HG03439 (cell line): ENCODE data around the gene SLC2A11.

Source experiments
- ATAC-seq: cut with Tn5 transposase; IDR thresholded peaks from one replicate; pipeline ENCODE4 v1.9.1; 2021; ENCODE audit warnings: mild to moderate bottlenecking, moderate library complexity; ENCODE audit not compliant: unreplicated experiment

The SLC2A11 gene, protein sequence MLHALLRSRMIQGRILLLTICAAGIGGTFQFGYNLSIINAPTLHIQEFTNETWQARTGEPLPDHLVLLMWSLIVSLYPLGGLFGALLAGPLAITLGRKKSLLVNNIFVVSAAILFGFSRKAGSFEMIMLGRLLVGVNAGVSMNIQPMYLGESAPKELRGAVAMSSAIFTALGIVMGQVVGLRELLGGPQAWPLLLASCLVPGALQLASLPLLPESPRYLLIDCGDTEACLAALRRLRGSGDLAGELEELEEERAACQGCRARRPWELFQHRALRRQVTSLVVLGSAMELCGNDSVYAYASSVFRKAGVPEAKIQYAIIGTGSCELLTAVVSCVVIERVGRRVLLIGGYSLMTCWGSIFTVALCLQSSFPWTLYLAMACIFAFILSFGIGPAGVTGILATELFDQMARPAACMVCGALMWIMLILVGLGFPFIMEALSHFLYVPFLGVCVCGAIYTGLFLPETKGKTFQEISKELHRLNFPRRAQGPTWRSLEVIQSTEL

GRCh38 chr22:23857606-23858483 lies at the start of gene SLC2A11:
Gene SLC2A11, plus strand, starts transcription at chr22:23857875. Its CDS starts 125 bp downstream, at chr22:23858000.
- ATAC-seq, result peak; percentile 95

GRCh38 chr22:23812378-23812777 lies 45.3 kb upstream of the SLC2A11 start:
- ATAC-seq, result no peak

DNA sequence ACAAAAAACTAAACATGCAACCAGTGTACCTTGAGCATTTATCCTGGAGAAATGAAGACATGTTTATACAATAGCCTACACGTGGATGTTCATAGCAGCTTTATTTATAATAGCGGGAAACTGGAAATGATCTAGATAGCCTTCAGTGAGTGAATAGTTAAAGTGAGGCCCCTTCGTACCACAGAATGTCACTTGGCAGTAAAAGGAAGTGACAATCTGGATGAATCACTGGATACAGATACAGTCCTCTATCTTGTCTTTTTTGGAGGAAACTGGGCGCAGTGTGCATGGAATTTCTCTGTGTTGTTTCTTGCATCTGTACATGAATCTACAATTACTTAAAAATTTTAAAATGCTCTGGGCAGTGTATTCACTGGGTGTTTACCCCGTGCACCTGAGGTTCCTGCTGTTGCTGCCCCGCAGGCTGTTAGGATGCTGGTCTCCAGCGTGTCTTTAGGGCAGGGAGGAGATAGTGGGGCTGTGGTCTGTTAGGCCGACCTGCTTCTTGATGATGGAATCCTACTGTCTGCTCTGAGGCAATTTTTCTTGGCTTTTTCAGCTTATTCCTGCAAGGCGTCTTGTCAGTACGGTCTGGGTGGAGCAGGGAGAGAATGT lies 42.0 kb upstream of the SLC2A11 start:
- no peak for ATAC-seq

DNA sequence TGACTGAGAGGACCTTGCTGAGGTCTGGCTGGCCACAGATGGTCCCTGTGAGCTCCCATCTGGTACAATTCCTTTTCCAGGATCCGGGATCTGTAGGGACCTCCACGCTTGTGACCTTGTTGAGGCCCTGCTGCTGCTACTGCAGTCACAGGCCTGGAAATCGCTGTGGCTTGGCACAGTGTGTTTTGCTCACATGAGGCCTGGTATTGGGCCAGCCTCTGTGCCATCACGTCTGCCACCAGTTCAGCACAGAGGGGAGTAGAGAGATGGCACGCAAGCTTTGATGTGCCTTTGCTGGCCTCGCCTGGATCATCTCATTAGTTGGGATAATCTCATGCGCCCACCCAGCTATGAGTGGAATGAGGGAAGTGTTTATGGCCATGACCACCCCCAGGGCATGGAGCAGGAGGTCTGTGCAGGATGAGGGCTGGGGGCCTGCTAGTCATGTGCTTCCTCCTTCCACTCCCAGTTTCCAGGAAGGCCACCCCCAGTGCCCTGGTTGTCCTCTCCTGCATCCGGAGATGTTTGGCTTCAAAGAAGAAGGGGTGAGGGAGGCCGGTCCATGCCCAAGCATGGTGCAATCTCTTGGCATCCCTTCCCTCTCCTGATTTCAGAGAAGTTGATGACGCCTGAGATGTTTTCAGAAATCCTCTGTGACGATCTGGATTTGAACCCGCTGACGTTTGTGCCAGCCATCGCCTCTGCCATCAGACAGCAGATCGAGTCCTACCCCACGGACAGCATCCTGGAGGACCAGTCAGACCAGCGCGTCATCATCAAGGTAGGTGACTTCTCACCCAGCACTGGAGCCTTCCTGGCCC lies 41.3 kb upstream of the SLC2A11 start:
- no peak for ATAC-seq

DNA sequence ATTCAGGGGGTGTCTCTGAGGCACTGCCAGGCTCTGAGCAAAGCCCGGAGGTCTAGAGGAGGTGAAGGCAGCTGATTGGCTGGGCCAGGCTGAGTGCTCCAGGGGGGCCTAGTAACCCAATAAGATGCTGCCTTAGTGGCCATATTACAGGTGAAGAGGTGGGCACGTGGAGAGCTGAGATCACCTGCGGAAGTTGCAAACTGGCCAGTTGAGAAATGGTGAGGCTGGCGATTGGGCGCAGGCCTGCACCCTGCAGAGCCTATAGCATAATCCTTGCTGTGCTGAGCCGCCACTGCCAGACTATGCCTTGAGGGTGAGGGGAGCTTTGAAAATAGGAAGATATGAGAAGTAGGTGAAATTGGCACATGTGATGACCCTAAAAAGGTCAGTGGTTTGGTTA lies 40.5 kb upstream of the SLC2A11 start:
- no peak for ATAC-seq

DNA sequence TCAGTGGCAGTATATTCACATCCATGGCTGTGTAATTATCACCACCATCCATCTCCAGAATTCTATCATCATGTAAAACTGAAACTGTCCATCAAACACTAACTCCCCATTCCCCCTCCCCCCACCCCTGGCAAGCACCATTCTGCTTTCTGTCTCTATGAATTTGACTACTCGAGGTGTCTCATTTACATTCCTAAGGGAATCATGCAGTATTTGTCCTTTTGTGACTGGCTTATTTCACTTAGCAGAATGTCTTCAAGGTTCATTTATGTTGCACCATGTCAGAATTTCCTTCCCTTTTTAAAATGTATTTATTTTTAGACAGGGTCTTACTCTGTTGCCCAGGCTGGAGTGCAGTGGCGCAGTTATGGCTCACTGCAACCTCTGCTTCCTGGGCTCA lies 39.1 kb upstream of the SLC2A11 start:
- ATAC-seq, result no peak

- ATAC-seq, result no peak
Measured at GRCh38 chr22:23820748-23821211, 36.9 kb upstream of the SLC2A11 start.

DNA sequence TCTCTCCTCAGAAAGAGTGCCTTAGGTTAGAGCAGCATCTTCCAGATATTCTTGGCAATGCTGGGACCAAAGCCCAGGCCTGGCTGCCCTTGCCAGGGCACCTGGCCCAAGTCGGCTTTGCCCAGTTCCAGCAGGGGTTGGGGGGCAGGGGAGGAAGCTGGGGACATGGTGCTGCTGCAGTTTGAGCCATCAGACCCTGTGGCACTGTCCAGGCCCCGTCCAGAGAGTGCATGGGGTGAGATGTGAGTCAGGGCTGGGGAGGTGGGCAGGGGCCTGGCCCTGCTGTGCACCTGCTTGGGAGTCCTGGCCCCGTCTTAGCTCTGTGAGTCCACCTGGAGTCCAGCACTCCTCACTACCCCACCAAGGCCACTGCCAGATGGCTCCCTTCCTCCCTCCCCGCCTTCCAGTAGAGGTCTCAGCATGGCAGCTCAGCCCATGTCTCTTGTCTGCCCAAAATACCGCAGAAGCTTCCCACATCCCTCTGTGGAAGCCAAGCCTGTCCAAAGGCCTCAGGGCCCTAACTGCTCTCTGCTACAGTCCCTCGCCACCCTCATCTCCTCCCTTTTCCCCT lies 35.5 kb upstream of the SLC2A11 start:
- no peak for ATAC-seq

DNA sequence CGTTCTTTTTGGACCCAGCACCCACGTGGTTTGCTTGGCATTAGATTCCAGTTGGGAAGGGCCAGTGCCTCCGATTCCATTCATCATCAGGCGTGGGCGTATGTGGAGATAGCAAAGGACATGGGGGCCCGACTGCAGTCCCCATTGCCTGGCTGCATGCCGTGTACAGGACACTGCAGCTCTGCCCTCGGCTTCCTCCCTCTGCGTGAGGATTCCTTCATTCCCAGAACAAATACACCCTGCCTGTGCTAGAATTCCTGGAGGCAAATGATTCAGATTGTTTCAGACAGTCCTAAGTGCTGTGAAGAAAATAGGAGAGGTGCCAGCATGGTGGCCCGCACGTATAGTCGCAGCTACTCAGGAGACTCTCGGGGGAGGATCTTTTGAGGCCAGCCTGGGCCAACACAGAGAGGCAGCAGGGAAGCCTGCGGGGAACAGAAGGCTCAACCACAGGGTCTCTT lies 34.3 kb upstream of the SLC2A11 start:
- no peak for ATAC-seq

GRCh38 chr22:23824476-23825245 lies 33.0 kb upstream of the SLC2A11 start:
- no peak for ATAC-seq

DNA sequence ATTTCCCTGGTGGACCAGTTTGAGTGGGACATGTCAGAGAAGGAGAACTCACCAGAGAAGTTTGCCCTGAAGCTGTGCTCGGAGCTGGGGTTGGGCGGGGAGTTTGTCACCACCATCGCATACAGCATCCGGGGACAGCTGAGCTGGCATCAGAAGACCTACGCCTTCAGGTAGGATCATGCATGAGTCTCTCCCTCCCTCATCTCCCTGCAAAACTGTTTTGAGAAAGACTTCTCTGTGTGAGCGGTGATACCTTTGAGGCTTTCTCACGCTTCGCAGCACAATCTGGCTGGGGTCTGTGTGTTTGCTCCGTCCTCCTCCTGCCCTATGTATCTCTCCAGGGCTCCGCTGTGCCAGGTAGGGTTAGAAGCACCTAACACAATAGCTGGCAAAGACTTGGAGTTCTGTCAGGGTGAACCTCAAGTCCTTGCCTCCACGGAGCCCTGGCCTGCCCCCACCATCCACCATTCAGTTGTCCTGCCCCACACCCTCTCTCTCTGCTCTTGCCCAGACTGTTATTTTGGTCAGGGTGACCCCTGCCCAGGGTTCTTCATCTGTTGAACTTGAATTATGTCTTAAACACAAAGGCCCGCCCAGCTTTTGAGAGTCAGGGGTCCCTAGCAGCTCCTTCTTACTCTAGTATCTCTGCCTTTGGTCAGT lies 32.3 kb upstream of the SLC2A11 start:
- no peak for ATAC-seq

- ATAC-seq, result no peak
Measured at GRCh38 chr22:23826510-23827350, 30.9 kb upstream of the SLC2A11 start.

- no peak for ATAC-seq
Measured at GRCh38 chr22:23827351-23827995, 30.2 kb upstream of the SLC2A11 start.

GRCh38 chr22:23828800-23829680 lies 28.6 kb upstream of the SLC2A11 start:
- no peak for ATAC-seq

DNA sequence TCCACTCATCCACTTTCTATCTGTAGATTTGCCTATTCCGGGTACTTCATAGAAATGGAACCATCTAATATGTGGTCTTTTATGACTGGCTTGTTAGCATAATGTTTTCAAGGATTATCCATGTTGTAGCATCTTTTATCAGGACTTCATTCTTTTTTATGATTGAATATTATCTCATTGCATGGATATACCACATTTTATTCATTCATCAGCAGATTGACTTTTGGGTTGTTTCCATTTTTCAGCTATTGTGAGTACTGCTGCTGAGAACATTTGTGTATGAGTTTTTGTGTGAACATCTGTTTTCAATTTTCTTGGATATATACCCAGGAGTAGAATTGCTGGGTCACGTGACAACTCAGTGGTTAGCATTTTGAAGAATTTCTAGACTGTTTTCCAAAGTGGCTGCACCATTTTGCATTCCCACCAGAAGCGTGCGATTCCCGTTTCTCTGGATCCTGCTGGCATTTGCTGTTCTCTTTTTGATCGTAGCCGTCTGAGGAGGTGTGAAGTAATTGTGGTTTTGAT lies 27.8 kb upstream of the SLC2A11 start:
- no peak for ATAC-seq

- no peak for ATAC-seq
Measured at GRCh38 chr22:23831261-23831660, 26.4 kb upstream of the SLC2A11 start.
